Upper lobe of right lung (tissue), 1 donor: ENCODE results near the gene MAB21L1. TPM values are rescaled to one million over a fixed set of nuclear protein-coding genes. Genes with fewer than 3 reads are reported as not detected.

ENCODE experiments used
- ATAC-seq: fragments of 200-7000 bp; cut with Tn5 transposase; one replicate; pipeline ENCODE4 v1.9.1; 2020; ENCODE audit warnings: mild to moderate bottlenecking, moderate library complexity
- DNase-seq: peaks from one replicate; pipeline ENCODE4 v3.0.0-alpha.2; 2020
- H3K27ac ChIP-seq: fragments of 200-600 bp; one replicate; pipeline ENCODE4 v1.8.0; 2022
- H3K27me3 ChIP-seq: fragments of 200-600 bp; one replicate; pipeline ENCODE4 v1.8.0; 2022; ENCODE audit warnings: mild to moderate bottlenecking
- H3K36me3 ChIP-seq: fragments of 200-600 bp; one replicate; pipeline ENCODE4 v1.8.0; 2022
- H3K4me1 ChIP-seq: fragments of 200-600 bp; one replicate; pipeline ENCODE4 v1.8.0; 2022
- H3K4me3 ChIP-seq: fragments of 200-600 bp; one replicate; pipeline ENCODE4 v1.8.0; 2022; ENCODE audit warnings: mild to moderate bottlenecking
- H3K9me3 ChIP-seq: fragments of 200-600 bp; one replicate; pipeline ENCODE4 v1.8.0; 2022
- CTCF ChIP-seq: fragments of 200-600 bp; IDR thresholded peaks from one replicate; pipeline ENCODE4 v1.8.0; 2022; ENCODE audit warnings: antibody characterized with exemption
- intact Hi-C: fragments of 100-400 bp; cut with DNase I; formaldehyde crosslinking; loops from one replicate; pipeline ENCODE4 v1.11.0; 2022
- total RNA-seq: library from RNA; stranded (reverse); fragmentation: NEBNext Ultra II Directional; extraction: Animal tissue kit (Norgen Biotek cat#: 25700); gene quantifications from one replicate; pipeline ENCODE4 v1.2.1, GENCODE V29; 2021
- donor health status: DM: no; HTN: yes; CAD: no; lungs with severe emphysema.

The MAB21L1 gene
- total RNA-seq, 1 donor from 2014 or later: 0.17 TPM

- TF ChIP-seq CTCF: no peak
- Histone ChIP-seq H3K4me3 (no peak overlapping the region), H3K36me3 (no peaks in the 10 kb centered on the region), H3K9me3 (no peaks in the 10 kb centered on the region), H3K27me3 (no peaks in the 10 kb centered on the region), H3K27ac (no peak overlapping the region), H3K4me1 (no peaks in the 10 kb centered on the region)
- intact Hi-C loops: no loop called here
- DNase-seq: no peak
- ATAC-seq: no peak
Observed at GRCh38 chr13:35457258-35457657, 19.2 kb downstream of the MAB21L1 start.

GRCh38 chr13:35455022-35455421 is 21.5 kb downstream of the MAB21L1 start:
- H3K36me3 ChIP-seq: no peaks in the 10 kb centered on the region
- H3K4me3 ChIP-seq: no peak overlapping the region
- intact Hi-C loops: no loop called here
- ATAC-seq (no peak), DNase-seq (no peak)
- H3K4me1 ChIP-seq: no peaks in the 10 kb centered on the region
- no peak overlapping the region for H3K27ac ChIP-seq
- TF ChIP-seq CTCF: no peak
- no peaks in the 10 kb centered on the region for H3K27me3 ChIP-seq
- H3K9me3 ChIP-seq: no peaks in the 10 kb centered on the region

- H3K27me3 ChIP-seq: no peaks in the 10 kb centered on the region
- H3K36me3 ChIP-seq: no peaks in the 10 kb centered on the region
- H3K4me3 ChIP-seq: no peak overlapping the region
- no peak for DNase-seq
- no peaks in the 10 kb centered on the region for H3K4me1 ChIP-seq
- H3K27ac ChIP-seq: no peak overlapping the region
- intact Hi-C loops: no loop called here
- no peak for TF ChIP-seq CTCF
- no peaks in the 10 kb centered on the region for H3K9me3 ChIP-seq
- ATAC-seq: no peak
Observed at GRCh38 chr13:35449821-35450220, 26.7 kb downstream of the MAB21L1 start.

- Histone ChIP-seq H3K4me1 (no peaks in the 10 kb centered on the region), H3K9me3 (no peaks in the 10 kb centered on the region), H3K27me3 (no peaks in the 10 kb centered on the region), H3K4me3 (no peak overlapping the region), H3K27ac (no peak overlapping the region), H3K36me3 (no peaks in the 10 kb centered on the region)
- no peak for DNase-seq
- ATAC-seq: no peak
- intact Hi-C loops: no loop called here
- TF ChIP-seq CTCF: no peak
Observed at GRCh38 chr13:35448465-35448864, 28.0 kb downstream of the MAB21L1 start.
